Testis (tissue), 3 donors: ENCODE results near the gene TEKT3. TPM values are rescaled to one million over a fixed set of nuclear protein-coding genes. Genes with fewer than 3 reads are reported as not detected.
A peak's percentile ranks its signal among the peaks of the same experiment; 100 is the strongest.

Experiments used
- DNase-seq: peaks from one replicate; pipeline ENCODE4 v3.0.0-alpha.2; 2019
- H3K27ac ChIP-seq, 2 donors: fragments of 200-600 bp; sonication (generic); one replicate each; pipeline ENCODE4 v1.5.1; 2019
- H3K27me3 ChIP-seq: fragments of 200-600 bp; sonication (generic); one replicate; pipeline ENCODE4 v1.5.1; 2019
- H3K36me3 ChIP-seq: fragments of 200-600 bp; sonication (generic); one replicate; pipeline ENCODE4 v1.5.1; 2017; ENCODE audit warnings: low read depth; ENCODE audit errors: missing control alignments
- H3K4me1 ChIP-seq: fragments of 200-600 bp; sonication (generic); one replicate; pipeline ENCODE4 v1.5.1; 2019
- H3K4me3 ChIP-seq, 2 donors: fragments of 200-600 bp; sonication (generic); one replicate each; pipeline ENCODE4 v1.5.1; 2017 to 2019
- H3K9me3 ChIP-seq: fragments of 200-600 bp; sonication (generic); one replicate; pipeline ENCODE4 v1.5.1; 2017
- POLR2A ChIP-seq: fragments of 450-650 bp; IDR thresholded peaks from one replicate; pipeline ENCODE4 v1.6.1; 2017; ENCODE audit warnings: antibody characterized with exemption, mild to moderate bottlenecking, moderate library complexity
- WGBS, 2 donors: methylation state at CpG; one replicate each; pipeline ENCODE4 v1.1.5; 2018; 5-methylcytosine and 5-hydroxymethylcytosine counted together
- intact Hi-C: fragments of 100-400 bp; cut with DNase I; formaldehyde crosslinking; loops from one replicate; pipeline ENCODE4 v1.15.1; 2023; ENCODE audit warnings: low total_unique reads
- polyA plus RNA-seq: library from polyadenylated mRNA; stranded (reverse); fragments of 350-450 nt; fragmentation: Illumina TruSeq; extraction: RNeasy Lipid Tissue Mini Kit (QIAGEN cat#74804); gene quantifications from one replicate; pipeline ENCODE4 v1.2.3, GENCODE V29; 2014; ENCODE audit warnings: low read depth, low replicate concordance; ENCODE audit not compliant: insufficient read depth
- total RNA-seq, 2 donors: library from RNA; depleted of rRNA; stranded (reverse); fragments of >200 nt; gene quantifications; one replicate each; pipeline ENCODE4 v1.2.3, GENCODE V29; 2016
- TF ChIP-seq, protein P1 (sequence below), 3 experiments: fragments of 450-650 bp in 2 of 3; fragments of 200-600 bp in 1 of 3; sonication (generic) in 1 of 3; IDR thresholded peaks; one replicate each; pipeline ENCODE4 v1.5.1; 2016 to 2019; ENCODE audit warnings: antibody characterized with exemption in 3 of 3, mild to moderate bottlenecking in 2 of 3, moderate library complexity in 1 of 3

Gene TEKT3
- total and polyA plus RNA-seq, 3 donors from 2014 or later: 30.7 to 106 (median 52.0) TPM

DNA sequence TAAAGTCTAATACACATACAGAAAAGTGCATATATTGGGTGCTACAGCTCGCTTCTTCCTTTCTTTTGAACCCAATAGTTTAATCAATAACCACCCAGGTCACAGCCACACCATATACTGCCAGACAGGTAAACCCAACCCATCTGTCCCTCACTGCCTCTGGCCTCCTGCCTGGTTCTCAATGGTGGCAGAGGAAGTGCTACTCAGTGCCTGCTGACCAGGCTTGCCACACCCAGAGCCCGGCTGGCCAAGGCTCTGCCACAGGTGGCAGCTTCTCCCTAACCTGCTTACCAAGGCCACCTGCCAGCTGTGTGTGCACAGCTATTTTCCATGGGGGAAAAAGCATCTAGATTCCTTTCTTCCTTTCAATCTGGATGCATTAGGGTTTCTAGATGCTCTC, 76.9 kb downstream of the TEKT3 start:
- Histone ChIP-seq H3K9me3 (no peaks in the 10 kb centered on the region), H3K36me3 (no peaks in the 10 kb centered on the region), H3K27me3 (no peaks in the 10 kb centered on the region), H3K4me3 (peak overlapping the region in 1 of 2 donors; percentile 2), H3K4me1 (peaks cover 13% of the 10 kb centered on the region), H3K27ac (no peak overlapping the region)
- intact Hi-C loops: no loop called here
- no peak for TF ChIP-seq POLR2A
- TF ChIP-seq, protein P1, sequence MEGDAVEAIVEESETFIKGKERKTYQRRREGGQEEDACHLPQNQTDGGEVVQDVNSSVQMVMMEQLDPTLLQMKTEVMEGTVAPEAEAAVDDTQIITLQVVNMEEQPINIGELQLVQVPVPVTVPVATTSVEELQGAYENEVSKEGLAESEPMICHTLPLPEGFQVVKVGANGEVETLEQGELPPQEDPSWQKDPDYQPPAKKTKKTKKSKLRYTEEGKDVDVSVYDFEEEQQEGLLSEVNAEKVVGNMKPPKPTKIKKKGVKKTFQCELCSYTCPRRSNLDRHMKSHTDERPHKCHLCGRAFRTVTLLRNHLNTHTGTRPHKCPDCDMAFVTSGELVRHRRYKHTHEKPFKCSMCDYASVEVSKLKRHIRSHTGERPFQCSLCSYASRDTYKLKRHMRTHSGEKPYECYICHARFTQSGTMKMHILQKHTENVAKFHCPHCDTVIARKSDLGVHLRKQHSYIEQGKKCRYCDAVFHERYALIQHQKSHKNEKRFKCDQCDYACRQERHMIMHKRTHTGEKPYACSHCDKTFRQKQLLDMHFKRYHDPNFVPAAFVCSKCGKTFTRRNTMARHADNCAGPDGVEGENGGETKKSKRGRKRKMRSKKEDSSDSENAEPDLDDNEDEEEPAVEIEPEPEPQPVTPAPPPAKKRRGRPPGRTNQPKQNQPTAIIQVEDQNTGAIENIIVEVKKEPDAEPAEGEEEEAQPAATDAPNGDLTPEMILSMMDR (IDR thresholded peaks at IDR 0.05): no peak
- 58 to 60% methylated on average over 2 of the region's 2 CpGs for WGBS, 2 donors
- no peak for DNase-seq

DNA sequence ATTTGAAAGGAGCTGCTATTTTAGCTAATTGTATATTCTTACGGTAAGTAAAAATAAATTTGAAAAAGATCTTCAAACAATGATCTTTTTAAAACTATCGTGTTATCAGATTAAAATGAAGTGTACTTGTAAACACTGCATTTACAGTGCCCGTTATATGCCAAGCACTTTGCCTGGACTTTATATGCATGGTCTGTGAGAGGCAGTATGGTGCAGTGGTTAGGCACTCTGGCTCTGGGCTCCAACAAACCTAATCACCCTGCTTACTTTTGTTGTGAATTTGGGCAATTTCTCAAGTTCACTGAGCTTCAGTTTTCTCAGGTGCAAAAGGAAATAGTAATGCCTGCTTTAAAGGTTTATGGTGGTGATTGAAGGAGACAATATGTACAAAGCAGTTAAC, 77.7 kb downstream of the TEKT3 start:
- TF ChIP-seq, protein P1 (IDR thresholded peaks at IDR 0.05): no peak
- no peak for TF ChIP-seq POLR2A
- H3K4me3 ChIP-seq: peak overlapping the region in 1 of 2 donors; percentile 80
- DNase-seq: no peak
- 29 to 38% methylated on average over 3 of the region's 3 CpGs for WGBS, 2 donors
- H3K4me1 ChIP-seq: peaks cover 16% of the 10 kb centered on the region
- H3K27me3 ChIP-seq: no peaks in the 10 kb centered on the region
- intact Hi-C loops: loop anchor here (2.0 kb wide), 1 partner anchor 193 kb away; no protein-coding TSS in a partner anchor
- no peaks in the 10 kb centered on the region for H3K9me3 ChIP-seq
- H3K36me3 ChIP-seq: no peaks in the 10 kb centered on the region
- peak overlapping the region in 1 of 2 donors; percentile 93 for H3K27ac ChIP-seq

DNA sequence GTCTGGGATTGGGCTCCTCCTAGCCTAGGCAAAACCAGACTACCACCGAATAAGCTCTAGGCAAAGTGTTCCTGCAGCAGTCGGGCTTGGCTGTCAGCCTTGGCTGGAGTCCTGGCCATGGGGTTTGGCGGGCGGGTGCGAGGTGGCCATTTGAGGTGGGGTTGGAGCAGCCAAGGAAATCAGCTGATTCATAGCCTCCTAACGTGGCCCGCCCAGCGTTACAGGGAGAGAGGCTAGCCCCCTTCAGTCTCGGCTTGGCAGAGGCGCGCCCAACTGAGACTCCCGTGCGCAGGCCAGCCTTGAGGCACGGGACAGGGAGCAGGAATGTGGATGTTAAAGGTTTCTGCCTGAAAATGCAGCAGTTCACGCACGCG, 78.2 kb downstream of the TEKT3 start:
- no peak for TF ChIP-seq POLR2A
- TF ChIP-seq, protein P1 (IDR thresholded peaks at IDR 0.05): no peak
- H3K4me1 ChIP-seq: peaks cover 21% of the 10 kb centered on the region
- DNase-seq: peak; percentile 85
- peak overlapping the region; percentile 70 to 80 for H3K4me3 ChIP-seq
- H3K27ac ChIP-seq: peak overlapping the region; percentile 88 to 93
- no peaks in the 10 kb centered on the region for H3K36me3 ChIP-seq
- H3K9me3 ChIP-seq: no peaks in the 10 kb centered on the region
- intact Hi-C loops: loop anchor here (2.0 kb wide), 1 partner anchor 194 kb away; no protein-coding TSS in a partner anchor
- H3K27me3 ChIP-seq: no peaks in the 10 kb centered on the region
- WGBS, 2 donors: 0 to 2% methylated on average over 15 to 17 of the region's 17 CpGs

DNA sequence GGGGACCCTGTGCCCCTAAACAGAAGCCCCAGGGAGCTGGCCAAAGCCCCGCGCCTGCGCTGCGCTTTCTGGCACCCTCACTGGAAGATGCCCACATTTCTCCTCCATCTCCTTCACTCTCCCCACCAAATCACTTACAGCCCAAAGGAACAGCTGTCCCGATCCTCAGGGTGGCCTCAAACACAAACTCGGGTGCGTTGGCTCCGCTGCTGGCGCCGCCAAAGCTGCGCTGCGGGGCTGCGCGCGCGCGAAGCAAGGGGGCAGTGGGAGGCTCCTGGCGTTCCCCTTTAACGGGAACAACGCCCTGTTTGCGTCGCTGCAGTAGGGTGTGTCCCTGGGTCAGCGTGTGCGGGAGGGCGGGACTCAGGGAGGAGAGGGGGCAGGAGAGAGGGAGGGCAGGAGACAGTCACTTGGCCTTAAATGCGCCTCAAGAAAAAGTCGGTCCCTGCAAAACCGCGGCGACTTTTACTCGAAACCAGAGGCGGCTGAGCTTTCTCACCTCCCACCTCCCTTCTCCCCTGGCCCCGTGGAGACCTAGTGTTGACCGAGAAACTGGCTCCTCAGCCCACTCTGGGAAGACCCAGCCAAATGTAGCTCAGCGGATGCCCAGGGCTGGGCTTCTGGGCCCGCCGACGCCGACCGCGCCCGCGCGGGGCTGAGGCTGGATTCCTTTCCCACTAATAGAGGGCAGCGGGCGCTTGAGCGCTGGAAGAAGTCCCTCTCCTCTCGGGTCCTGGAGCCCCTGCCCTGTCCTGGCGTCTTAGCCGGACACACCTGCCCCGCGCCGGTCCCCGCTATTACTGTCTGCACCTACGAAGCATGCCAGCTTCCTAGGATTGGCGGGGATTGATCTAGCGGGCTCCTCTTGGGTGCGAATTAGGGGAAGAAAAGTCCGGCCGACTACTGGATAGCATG, 78.8 kb downstream of the TEKT3 start:
- no peaks in the 10 kb centered on the region for H3K9me3 ChIP-seq
- peak; percentile 92 for DNase-seq
- intact Hi-C loops: loop anchor here (2.0 kb wide), 1 partner anchor 194 kb away; no protein-coding TSS in a partner anchor
- no peaks in the 10 kb centered on the region for H3K36me3 ChIP-seq
- H3K4me1 ChIP-seq: peaks cover 24% of the 10 kb centered on the region
- no peaks in the 10 kb centered on the region for H3K27me3 ChIP-seq
- H3K4me3 ChIP-seq: peak overlapping the region; percentile 70 to 80
- peak overlapping the region; percentile 88 to 93 for H3K27ac ChIP-seq
- WGBS, 2 donors: 0 to 1% methylated on average over 33 to 49 of the region's 60 CpGs
- peak; percentile 20 for TF ChIP-seq POLR2A
- TF ChIP-seq, protein P1 (IDR thresholded peaks at IDR 0.05): peak in 1 of 3 experiments; percentile 9
